Endodermal cell (in vitro differentiated cells): ENCODE data around the gene LRRC28. TPM values are rescaled to one million over a fixed set of nuclear protein-coding genes. Genes with fewer than 3 reads are reported as not detected.
"Not testable (repeated sequence)": the region's sequence is repeated elsewhere in the genome, so short reads cannot be mapped to it uniquely, and the experiment has no call there.

ENCODE experiments used
- DNase-seq: peaks from one replicate; pipeline ENCODE4 v3.0.0-alpha.2; 2017
- H3K27ac ChIP-seq: 2 replicates; pipeline ENCODE4 v1.5.1; 2013; ENCODE audit warnings: mild to moderate bottlenecking, low read depth, low read length, moderate library complexity
- H3K27me3 ChIP-seq: 2 replicates; pipeline ENCODE4 v1.6.1; 2013; ENCODE audit warnings: mild to moderate bottlenecking, low read length, moderate library complexity; ENCODE audit not compliant: insufficient read depth, control insufficient read depth, poor library complexity, severe bottlenecking
- H3K36me3 ChIP-seq: 2 replicates; pipeline ENCODE4 v1.7.0; 2013; ENCODE audit warnings: mild to moderate bottlenecking, low read length, moderate library complexity; ENCODE audit not compliant: control insufficient read depth, insufficient read depth
- H3K4me1 ChIP-seq: one replicate; pipeline ENCODE4 v1.7.0; 2013; ENCODE audit warnings: low read length; ENCODE audit not compliant: control insufficient read depth, insufficient read depth
- H3K4me3 ChIP-seq: 2 replicates; pipeline ENCODE4 v1.5.1; 2013; ENCODE audit warnings: mild to moderate bottlenecking, low read length, moderate library complexity
- H3K9ac ChIP-seq: 2 replicates; pipeline ENCODE4 v1.6.1; 2013; ENCODE audit warnings: mild to moderate bottlenecking, low read length, moderate library complexity; ENCODE audit not compliant: poor library complexity, severe bottlenecking; ENCODE audit errors: extremely low read depth
- H3K9me3 ChIP-seq: 2 replicates; pipeline ENCODE4 v1.6.1; 2013; ENCODE audit warnings: mild to moderate bottlenecking, low read length, moderate library complexity; ENCODE audit not compliant: control insufficient read depth
- H3K27ac Mint-ChIP-seq: 2 replicates; pipeline ENCODE4 v1.8.0; 2020; ENCODE audit warnings: mixed read lengths
- H3K27me3 Mint-ChIP-seq: 2 replicates; pipeline ENCODE4 v1.8.0; 2021; ENCODE audit warnings: mild to moderate bottlenecking, mixed read lengths; ENCODE audit not compliant: insufficient read depth
- H3K36me3 Mint-ChIP-seq: 2 replicates; pipeline ENCODE4 v1.8.0; 2020; ENCODE audit warnings: low read depth, mixed read lengths
- H3K4me1 Mint-ChIP-seq: 2 replicates; pipeline ENCODE4 v1.8.0; 2020; ENCODE audit warnings: mixed read lengths
- H3K4me3 Mint-ChIP-seq: 2 replicates; pipeline ENCODE4 v1.8.0; 2020; ENCODE audit warnings: mild to moderate bottlenecking, moderate library complexity, mixed read lengths
- H3K9me3 Mint-ChIP-seq: 2 replicates; pipeline ENCODE4 v1.8.0; 2020; ENCODE audit warnings: mild to moderate bottlenecking, mixed read lengths
- CTCF ChIP-seq: fragments of 200-600 bp; sonication (generic); conservative IDR thresholded peaks from 2 replicates; pipeline ENCODE4 v1.5.0; 2021; ENCODE audit warnings: antibody characterized with exemption, mild to moderate bottlenecking
- WGBS, 2 experiments: methylation state at CpG; one replicate each; pipeline versions ENCODE4 v1.1.5 to v1.1.7; 2013; ENCODE audit warnings: missing lambda C conversion rate in 2 of 2, mixed read lengths in 1 of 2; ENCODE audit not compliant: insufficient coverage in 1 of 2, insufficient read length in 1 of 2; 5-methylcytosine and 5-hydroxymethylcytosine counted together
- total RNA-seq, 2 donors: library from RNA; stranded (reverse); fragmentation: NEBNext Ultra II Directional in 1 of 2; extraction: Animal tissue kit (Norgen Biotek cat#: 25700) in 1 of 2; gene quantifications; 2 replicates in 1 of 2; 3 replicates in 1 of 2; pipeline ENCODE4 v1.2.1, GENCODE V29; 2021

Gene LRRC28
- total RNA-seq, 2 donors from 2014 or later, result 26.1 to 35.5 TPM

- no peak overlapping the region for H3K27ac Mint-ChIP-seq
- H3K9ac ChIP-seq, result no peak overlapping the region
- H3K36me3 ChIP-seq, result no peaks in the 10 kb centered on the region
- no peak overlapping the region for H3K4me3 ChIP-seq
- no peak overlapping the region for H3K27ac ChIP-seq
- no peaks in the 10 kb centered on the region for H3K36me3 Mint-ChIP-seq
- no peaks in the 10 kb centered on the region for H3K4me1 ChIP-seq
- 81 to 90% methylated on average over 3 to 5 of the region's 5 CpGs for WGBS, 2 experiments
- no peaks in the 10 kb centered on the region for H3K9me3 Mint-ChIP-seq
- H3K27me3 Mint-ChIP-seq, result peaks cover 2% of the 10 kb centered on the region
- H3K9me3 ChIP-seq, result no peaks in the 10 kb centered on the region
- no peak for DNase-seq
- H3K27me3 ChIP-seq, result no peaks in the 10 kb centered on the region
- no peak for TF ChIP-seq CTCF
- H3K4me3 Mint-ChIP-seq, result no peak overlapping the region
- peaks cover 3% of the 10 kb centered on the region for H3K4me1 Mint-ChIP-seq
Measured at GRCh38 chr15:99396375-99396774, 145.1 kb downstream of the LRRC28 start.

- no peak overlapping the region for H3K4me3 Mint-ChIP-seq
- DNase-seq, result no peak
- peaks cover 14% of the 10 kb centered on the region for H3K4me1 Mint-ChIP-seq
- no peaks in the 10 kb centered on the region for H3K27me3 ChIP-seq
- no peaks in the 10 kb centered on the region for H3K36me3 ChIP-seq
- H3K4me1 ChIP-seq, result peaks cover 6% of the 10 kb centered on the region
- H3K4me3 ChIP-seq, result no peak overlapping the region
- 94 to 96% methylated on average over 4 to 5 of the region's 5 CpGs for WGBS, 2 experiments
- no peak overlapping the region for H3K27ac Mint-ChIP-seq
- no peaks in the 10 kb centered on the region for H3K36me3 Mint-ChIP-seq
- H3K27me3 Mint-ChIP-seq, result no peaks in the 10 kb centered on the region
- H3K9me3 ChIP-seq, result no peaks in the 10 kb centered on the region
- TF ChIP-seq CTCF, result no peak
- no peak overlapping the region for H3K27ac ChIP-seq
- no peak overlapping the region for H3K9ac ChIP-seq
- no peaks in the 10 kb centered on the region for H3K9me3 Mint-ChIP-seq
Measured at GRCh38 chr15:99399061-99399460, 147.8 kb downstream of the LRRC28 start.

GRCh38 chr15:99399618-99400017, 148.3 kb downstream of the LRRC28 start:
- Mint-ChIP-seq H3K27ac (no peak overlapping the region), H3K4me1 (peaks cover 14% of the 10 kb centered on the region), H3K9me3 (no peaks in the 10 kb centered on the region), H3K4me3 (no peak overlapping the region), H3K36me3 (no peaks in the 10 kb centered on the region), H3K27me3 (no peaks in the 10 kb centered on the region)
- WGBS, 2 experiments, result 92 to 100% methylated on average over 1 to 2 of the region's 4 CpGs
- Histone ChIP-seq H3K9ac (no peak overlapping the region), H3K9me3 (no peaks in the 10 kb centered on the region), H3K27ac (no peak overlapping the region), H3K4me3 (no peak overlapping the region), H3K4me1 (peaks cover 6% of the 10 kb centered on the region), H3K36me3 (no peaks in the 10 kb centered on the region), H3K27me3 (no peaks in the 10 kb centered on the region)
- TF ChIP-seq CTCF, result no peak
- no peak for DNase-seq

DNA sequence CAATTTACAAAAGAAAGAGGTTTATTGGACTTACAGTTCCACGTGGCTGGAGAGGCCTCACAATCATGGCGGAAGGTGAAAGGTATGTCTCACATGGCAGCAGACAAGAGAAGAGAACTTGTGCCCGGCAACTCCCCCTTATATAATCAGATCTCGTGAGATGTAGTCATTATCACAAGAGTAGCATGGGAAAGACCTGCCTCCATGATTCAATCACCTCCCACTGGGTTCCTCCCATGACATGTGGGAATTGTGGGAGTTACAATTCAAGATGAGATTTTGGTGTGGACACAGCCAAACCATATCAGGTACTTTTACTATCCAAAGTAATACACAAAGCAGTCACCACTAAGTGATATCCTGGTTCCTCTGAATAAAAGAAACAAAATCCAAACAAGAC, 149.9 kb downstream of the LRRC28 start:
- not testable (repeated sequence) for DNase-seq, H3K4me3 Mint-ChIP-seq, H3K9me3 Mint-ChIP-seq, H3K4me1 ChIP-seq, H3K9me3 ChIP-seq, H3K4me3 ChIP-seq, H3K9ac ChIP-seq, H3K27ac Mint-ChIP-seq, H3K27me3 ChIP-seq, H3K36me3 ChIP-seq, H3K36me3 Mint-ChIP-seq, H3K27me3 Mint-ChIP-seq, H3K27ac ChIP-seq
- WGBS, 2 experiments, result 80 to 96% methylated on average over 2 to 4 of the region's 4 CpGs
- peaks cover 14% of the 10 kb centered on the region for H3K4me1 Mint-ChIP-seq
